ENCODE results near the gene C9orf43. TPM values are rescaled to one million over a fixed set of nuclear protein-coding genes. Genes with fewer than 3 reads are reported as not detected.

Gene C9orf43
- total and polyA plus RNA-seq, 9 of the 15 experiments (the other 6 are each of a cell fraction or from before 2014, with no cell fraction given), result 0.21 to 0.58 (median 0.33) TPM

DNA sequence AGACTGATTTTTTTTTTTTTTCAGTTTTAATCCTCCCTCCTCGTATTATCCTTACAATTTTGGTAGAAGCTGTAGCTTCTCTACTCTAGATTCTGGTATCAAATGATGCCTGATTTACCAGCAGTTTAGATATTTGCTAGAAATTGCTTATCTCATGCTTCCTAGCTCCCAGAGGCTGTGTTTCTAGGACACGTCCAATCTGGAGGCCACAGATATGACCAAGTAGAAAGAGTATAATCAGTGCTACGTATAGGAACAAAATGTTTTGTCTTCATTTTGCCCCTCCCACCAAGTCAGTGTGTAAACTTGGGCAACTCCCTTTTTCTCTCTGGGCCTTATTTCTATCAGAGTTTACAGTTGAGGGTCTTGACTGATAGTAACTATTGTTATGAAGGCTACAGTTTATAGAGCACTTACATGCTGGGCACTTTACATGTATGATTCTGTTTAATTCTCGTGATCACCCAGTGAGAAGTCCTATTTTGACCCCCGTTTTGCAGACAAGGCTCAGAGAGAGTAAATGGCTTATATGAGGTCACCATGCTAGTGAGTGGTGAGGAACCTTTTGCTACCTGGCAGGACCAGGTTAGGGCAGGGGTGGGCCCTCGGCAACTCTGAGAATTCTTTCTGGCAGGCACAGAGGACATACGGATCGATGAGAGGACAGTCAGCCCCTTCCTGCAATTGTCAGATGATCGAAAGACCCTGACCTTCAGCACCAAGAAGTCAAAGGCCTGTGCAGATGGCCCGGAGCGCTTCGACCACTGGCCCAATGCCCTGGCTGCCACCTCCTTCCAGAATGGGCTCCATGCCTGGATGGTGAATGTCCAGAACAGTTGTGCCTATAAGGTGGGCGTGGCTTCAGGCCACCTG, 41.3 kb upstream of the C9orf43 start (continued):
- TF ChIP-seq, protein P1, sequence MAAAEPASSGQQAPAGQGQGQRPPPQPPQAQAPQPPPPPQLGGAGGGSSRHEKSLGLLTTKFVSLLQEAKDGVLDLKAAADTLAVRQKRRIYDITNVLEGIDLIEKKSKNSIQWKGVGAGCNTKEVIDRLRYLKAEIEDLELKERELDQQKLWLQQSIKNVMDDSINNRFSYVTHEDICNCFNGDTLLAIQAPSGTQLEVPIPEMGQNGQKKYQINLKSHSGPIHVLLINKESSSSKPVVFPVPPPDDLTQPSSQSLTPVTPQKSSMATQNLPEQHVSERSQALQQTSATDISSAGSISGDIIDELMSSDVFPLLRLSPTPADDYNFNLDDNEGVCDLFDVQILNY (CRISPR knock-in tag; IDR thresholded peaks at IDR 0.05), result no peak
- TF ChIP-seq NFXL1 (CRISPR knock-in tag; IDR thresholded peaks at IDR 0.05) (no peak), HNRNPUL1 (IDR thresholded peaks at IDR 0.05; ENCODE audit: low read length) (no peak), ILK (tag; IDR thresholded peaks at IDR 0.05; ENCODE audit: borderline replicate concordance, low read depth) (no peak), RFX1 (IDR thresholded peaks at IDR 0.05) (peak; percentile 76), ZNF444 (CRISPR knock-in tag; IDR thresholded peaks at IDR 0.05) (no peak), ZBTB1 (CRISPR knock-in tag; IDR thresholded peaks at IDR 0.05; ENCODE audit: borderline replicate concordance, low read depth) (no peak), FOXP1 (CRISPR knock-in tag; IDR thresholded peaks at IDR 0.05) (no peak), FOXK2 (conservative IDR thresholded peaks at IDR 0.05 in 1 of 2, IDR thresholded peaks at IDR 0.05 in 1 of 2; ENCODE audit: low read depth in 2 of 2) (peak; percentile 86 to 89), ZNF76 (CRISPR knock-in tag; IDR thresholded peaks at IDR 0.05; ENCODE audit: borderline replicate concordance) (no peak), MCM7 (IDR thresholded peaks at IDR 0.05) (no peak), ARHGAP35 (IDR thresholded peaks at IDR 0.05; ENCODE audit: partially characterized antibody) (no peak), L3MBTL2 (IDR thresholded peaks at IDR 0.05) (no peak), RBFOX2 (IDR thresholded peaks at IDR 0.05; ENCODE audit: low read depth, low read length) (no peak), ETV5 (CRISPR knock-in tag; IDR thresholded peaks at IDR 0.05; ENCODE audit: low read depth) (no peak), MECOM (CRISPR knock-in tag; IDR thresholded peaks at IDR 0.05) (no peak), RFX7 (CRISPR knock-in tag; IDR thresholded peaks at IDR 0.05) (no peak), SUPT5H (IDR thresholded peaks at IDR 0.05) (no peak), LARP7 (IDR thresholded peaks at IDR 0.05) (no peak), SP2 (IDR thresholded peaks at IDR 0.05; ENCODE audit: extremely low read depth, low read depth, low read length, poor library complexity, severe bottlenecking) (no peak), ELF4 (CRISPR knock-in tag; IDR thresholded peaks at IDR 0.05) (0 out of 2 replicates have a peak, but pooled peaks have one; percentile 18), TEAD4 (IDR thresholded peaks at IDR 0.05; ENCODE audit: low read length) (peak; percentile 98), TEAD4 (CRISPR knock-in tag; IDR thresholded peaks at IDR 0.05; ENCODE audit: borderline replicate concordance) (no peak), ADNP (tag; IDR thresholded peaks at IDR 0.05) (no peak)
- TF ChIP-seq, protein P2, sequence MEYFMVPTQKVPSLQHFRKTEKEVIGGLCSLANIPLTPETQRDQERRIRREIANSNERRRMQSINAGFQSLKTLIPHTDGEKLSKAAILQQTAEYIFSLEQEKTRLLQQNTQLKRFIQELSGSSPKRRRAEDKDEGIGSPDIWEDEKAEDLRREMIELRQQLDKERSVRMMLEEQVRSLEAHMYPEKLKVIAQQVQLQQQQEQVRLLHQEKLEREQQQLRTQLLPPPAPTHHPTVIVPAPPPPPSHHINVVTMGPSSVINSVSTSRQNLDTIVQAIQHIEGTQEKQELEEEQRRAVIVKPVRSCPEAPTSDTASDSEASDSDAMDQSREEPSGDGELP (CRISPR knock-in tag; IDR thresholded peaks at IDR 0.05; ENCODE audit: borderline replicate concordance), result 0 out of 2 replicates have a peak, but pooled peaks have one; percentile 22
- TF ChIP-seq, protein P3, sequence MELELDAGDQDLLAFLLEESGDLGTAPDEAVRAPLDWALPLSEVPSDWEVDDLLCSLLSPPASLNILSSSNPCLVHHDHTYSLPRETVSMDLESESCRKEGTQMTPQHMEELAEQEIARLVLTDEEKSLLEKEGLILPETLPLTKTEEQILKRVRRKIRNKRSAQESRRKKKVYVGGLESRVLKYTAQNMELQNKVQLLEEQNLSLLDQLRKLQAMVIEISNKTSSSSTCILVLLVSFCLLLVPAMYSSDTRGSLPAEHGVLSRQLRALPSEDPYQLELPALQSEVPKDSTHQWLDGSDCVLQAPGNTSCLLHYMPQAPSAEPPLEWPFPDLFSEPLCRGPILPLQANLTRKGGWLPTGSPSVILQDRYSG (tag; conservative IDR thresholded peaks at IDR 0.05; ENCODE audit: low read depth), result no peak
- TF ChIP-seq, protein P4, sequence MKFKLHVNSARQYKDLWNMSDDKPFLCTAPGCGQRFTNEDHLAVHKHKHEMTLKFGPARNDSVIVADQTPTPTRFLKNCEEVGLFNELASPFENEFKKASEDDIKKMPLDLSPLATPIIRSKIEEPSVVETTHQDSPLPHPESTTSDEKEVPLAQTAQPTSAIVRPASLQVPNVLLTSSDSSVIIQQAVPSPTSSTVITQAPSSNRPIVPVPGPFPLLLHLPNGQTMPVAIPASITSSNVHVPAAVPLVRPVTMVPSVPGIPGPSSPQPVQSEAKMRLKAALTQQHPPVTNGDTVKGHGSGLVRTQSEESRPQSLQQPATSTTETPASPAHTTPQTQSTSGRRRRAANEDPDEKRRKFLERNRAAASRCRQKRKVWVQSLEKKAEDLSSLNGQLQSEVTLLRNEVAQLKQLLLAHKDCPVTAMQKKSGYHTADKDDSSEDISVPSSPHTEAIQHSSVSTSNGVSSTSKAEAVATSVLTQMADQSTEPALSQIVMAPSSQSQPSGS (CRISPR knock-in tag; IDR thresholded peaks at IDR 0.05), result no peak
